GM21576 (cell line): ENCODE measurements around the gene C2orf42.
"Not testable (repeated sequence)": the region's sequence is repeated elsewhere in the genome, so short reads cannot be mapped to it uniquely, and the experiment has no call there.

Experiments used
- ATAC-seq: cut with Tn5 transposase; IDR thresholded peaks from one replicate; pipeline ENCODE4 v1.9.1; 2021; ENCODE audit warnings: mild to moderate bottlenecking, moderate library complexity; ENCODE audit not compliant: unreplicated experiment

Gene C2orf42

GRCh38 chr2:70111752-70112591 lies 78.8 kb downstream of the C2orf42 start:
- ATAC-seq: no peak

GRCh38 chr2:70110397-70110796 lies 80.4 kb downstream of the C2orf42 start:
- ATAC-seq: not testable (repeated sequence)

- not testable (repeated sequence) for ATAC-seq
These were observed 84.7 kb downstream of the C2orf42 start for GRCh38 chr2:70106138-70106537.

GRCh38 chr2:70104231-70105111 lies 86.3 kb downstream of the C2orf42 start:
- ATAC-seq: no peak

- no peak for ATAC-seq
These were observed 87.2 kb downstream of the C2orf42 start for GRCh38 chr2:70103531-70104061.

- ATAC-seq: not testable (repeated sequence)
These were observed 88.4 kb downstream of the C2orf42 start for GRCh38 chr2:70102323-70102905.

- not testable (repeated sequence) for ATAC-seq
These were observed 89.1 kb downstream of the C2orf42 start for GRCh38 chr2:70101686-70102085.

GRCh38 chr2:70101174-70101573 lies 89.6 kb downstream of the C2orf42 start:
- no peak for ATAC-seq
